Cardiac fibroblast (primary cell): ENCODE measurements around the gene TMSB10.

Source experiments
- DNase-seq, 2 donors: peaks; one replicate each; pipeline versions ENCODE4 v3.0.0 to v3.0.0-alpha.2; 2010; ENCODE audit warnings: low read depth in 2 of 2
- H3K4me3 ChIP-seq, 2 donors: replicated peaks in 1 of 2; 1 replicate in 1 of 2; 2 replicates in 1 of 2; pipeline ENCODE4 v1.5.1; 2011; ENCODE audit warnings: low read depth in 2 of 2, low read length in 2 of 2, mild to moderate bottlenecking in 2 of 2, moderate library complexity in 1 of 2
- CTCF ChIP-seq: IDR thresholded peaks from one replicate; pipeline ENCODE4 v1.5.1; 2011; ENCODE audit warnings: low read depth, mild to moderate bottlenecking, low read length, inconsistent platforms

TMSB10 gene

GRCh38 chr2:84902526-84902925 lies 2.9 kb upstream of the TMSB10 start:
- no peak for DNase-seq
- H3K4me3 ChIP-seq, result no peak overlapping the region
- no peak for TF ChIP-seq CTCF

- no peak for TF ChIP-seq CTCF
- no peak for DNase-seq
- peak overlapping the region in 1 of 2 donors; percentile 94 for H3K4me3 ChIP-seq
Measured at GRCh38 chr2:84904151-84904550, 1.3 kb upstream of the TMSB10 start.

GRCh38 chr2:84904717-84905174 lies 710 bp upstream of the TMSB10 start:
- TF ChIP-seq CTCF, result no peak
- peak; percentile 71 to 78 for DNase-seq
- H3K4me3 ChIP-seq, result peak overlapping the region; percentile 82 to 94

GRCh38 chr2:84906108-84906899 lies 848 bp downstream of the TMSB10 start:
- no peak for TF ChIP-seq CTCF
- peak overlapping the region; percentile 83 to 94 for H3K4me3 ChIP-seq
- no peak for DNase-seq

- H3K4me3 ChIP-seq, result peak overlapping the region; percentile 83 to 94
- TF ChIP-seq CTCF, result no peak
- DNase-seq, result peak; percentile 89 to 94
Measured at GRCh38 chr2:84906900-84907714, 1.7 kb downstream of the TMSB10 start.

- DNase-seq, result no peak
- TF ChIP-seq CTCF, result no peak
- H3K4me3 ChIP-seq, result no peak overlapping the region
Measured at GRCh38 chr2:84908948-84909713, 3.7 kb downstream of the TMSB10 start.
